H9 (cell line): ENCODE results near the gene KLRC4. TPM values are rescaled to one million over a fixed set of nuclear protein-coding genes. Genes with fewer than 3 reads are reported as not detected.
"Not testable (repeated sequence)": the region's sequence is repeated elsewhere in the genome, so short reads cannot be mapped to it uniquely, and the experiment has no call there.

Experiments
- DNase-seq: peaks from one replicate; pipeline ENCODE4 v3.0.0-alpha.2; 2017
- H2AFZ ChIP-seq: one replicate; pipeline ENCODE4 v1.6.1; 2013; ENCODE audit warnings: mild to moderate bottlenecking, low read length, control low read depth, moderate library complexity
- H2AK5ac ChIP-seq: 2 replicates; pipeline ENCODE4 v1.6.1; 2013; ENCODE audit warnings: low read length, control low read depth, mixed read lengths; ENCODE audit not compliant: insufficient read length
- H2BK120ac ChIP-seq: one replicate; pipeline ENCODE4 v1.6.1; 2013; ENCODE audit warnings: low read depth, mild to moderate bottlenecking, low read length, control low read depth, inconsistent platforms; ENCODE audit not compliant: poor library complexity, severe bottlenecking
- H2BK12ac ChIP-seq: 2 replicates; pipeline ENCODE4 v1.6.1; 2013; ENCODE audit warnings: low read length, control low read depth, mixed read lengths, low read depth; ENCODE audit not compliant: insufficient read length
- H2BK15ac ChIP-seq: 2 replicates; pipeline ENCODE4 v1.6.1; 2013; ENCODE audit warnings: low read depth, low read length, control low read depth
- H2BK20ac ChIP-seq: one replicate; pipeline ENCODE4 v1.6.1; 2013; ENCODE audit warnings: low read depth, mild to moderate bottlenecking, low read length, control low read depth, inconsistent platforms; ENCODE audit not compliant: poor library complexity, severe bottlenecking
- H2BK5ac ChIP-seq: 2 replicates; pipeline ENCODE4 v1.6.1; 2013; ENCODE audit warnings: low read length, control low read depth, mixed read lengths; ENCODE audit not compliant: insufficient read length
- H3K14ac ChIP-seq: 2 replicates; pipeline ENCODE4 v1.6.1; 2013; ENCODE audit warnings: low read length, control low read depth; ENCODE audit not compliant: insufficient read depth
- H3K18ac ChIP-seq: 2 replicates; pipeline ENCODE4 v1.6.1; 2013; ENCODE audit warnings: low read depth, mild to moderate bottlenecking, mixed read lengths, low read length, control low read depth; ENCODE audit not compliant: insufficient read length
- H3K23ac ChIP-seq: 2 replicates; pipeline ENCODE4 v1.6.1; 2013; ENCODE audit warnings: low read length, control low read depth, mixed read lengths, low read depth; ENCODE audit not compliant: insufficient read length
- H3K23me2 ChIP-seq: 2 replicates; pipeline ENCODE4 v1.6.1; 2013; ENCODE audit warnings: low read depth, mild to moderate bottlenecking, mixed read lengths, low read length, control low read depth; ENCODE audit not compliant: insufficient read length, poor library complexity, severe bottlenecking
- H3K27ac ChIP-seq: 2 replicates; pipeline ENCODE4 v1.5.1; 2013; ENCODE audit warnings: low read length, control low read depth, mixed read lengths, low read depth; ENCODE audit not compliant: insufficient read length
- H3K27me3 ChIP-seq: 2 replicates; pipeline ENCODE4 v1.6.1; 2013; ENCODE audit warnings: low read length, control low read depth, inconsistent platforms; ENCODE audit not compliant: insufficient read depth
- H3K4ac ChIP-seq: 2 replicates; pipeline ENCODE4 v1.6.1; 2013; ENCODE audit warnings: low read depth, mild to moderate bottlenecking, control low read depth, inconsistent platforms, low read length, moderate library complexity
- H3K4me1 ChIP-seq: 2 replicates; pipeline ENCODE4 v1.6.1; 2013; ENCODE audit warnings: low read length, control low read depth, inconsistent platforms; ENCODE audit not compliant: insufficient read depth
- H3K4me2 ChIP-seq: 2 replicates; pipeline ENCODE4 v1.6.1; 2013; ENCODE audit warnings: low read length, control low read depth, mixed read lengths; ENCODE audit not compliant: insufficient read length, insufficient read depth
- H3K56ac ChIP-seq: 2 replicates; pipeline ENCODE4 v1.6.1; 2013; ENCODE audit warnings: low read depth, mild to moderate bottlenecking, mixed read lengths, low read length, control low read depth; ENCODE audit not compliant: insufficient read length
- H3K79me1 ChIP-seq: 2 replicates; pipeline ENCODE4 v1.6.1; 2013; ENCODE audit warnings: low read depth, mild to moderate bottlenecking, moderate library complexity, low read length, control low read depth, inconsistent platforms; ENCODE audit not compliant: insufficient read depth, poor library complexity, severe bottlenecking
- H3K79me2 ChIP-seq: 2 replicates; pipeline ENCODE4 v1.6.1; 2013; ENCODE audit warnings: low read length, control low read depth, inconsistent platforms; ENCODE audit not compliant: insufficient read depth
- H3K9ac ChIP-seq: 2 replicates; pipeline ENCODE4 v1.6.1; 2013; ENCODE audit warnings: low read length, control low read depth, mixed read lengths; ENCODE audit not compliant: insufficient read length; ENCODE audit errors: extremely low read depth
- H3K9me3 ChIP-seq: one replicate; pipeline ENCODE4 v1.6.1; 2013; ENCODE audit warnings: low read depth, low read length, inconsistent platforms; ENCODE audit not compliant: control insufficient read depth
- H3T11ph ChIP-seq: one replicate; pipeline ENCODE4 v1.6.1; 2013; ENCODE audit warnings: mild to moderate bottlenecking, low read length, control low read depth, inconsistent platforms
- H4K20me1 ChIP-seq: one replicate; pipeline ENCODE4 v1.6.1; 2013; ENCODE audit not compliant: control insufficient read depth, insufficient read length, insufficient read depth
- H4K5ac ChIP-seq: 2 replicates; pipeline ENCODE4 v1.6.1; 2013; ENCODE audit warnings: low read depth, mild to moderate bottlenecking, mixed read lengths, low read length, control low read depth; ENCODE audit not compliant: insufficient read length
- H4K8ac ChIP-seq: replicated peaks from 2 replicates; pipeline ENCODE4 v1.6.1; 2013; ENCODE audit warnings: low read length, control low read depth, mixed read lengths, low read depth; ENCODE audit not compliant: insufficient read length
- H4K91ac ChIP-seq: 2 replicates; pipeline ENCODE4 v1.6.1; 2013; ENCODE audit warnings: low read depth, mild to moderate bottlenecking, moderate library complexity, mixed read lengths, low read length, control low read depth; ENCODE audit not compliant: insufficient read length
- H3K27ac Mint-ChIP-seq, 3 experiments: 2 replicates in 2 of 3; 3 replicates in 1 of 3; pipeline ENCODE4 v1.8.0; 2020 to 2021; ENCODE audit warnings: mixed read lengths in 3 of 3, mild to moderate bottlenecking in 1 of 3, moderate library complexity in 1 of 3
- H3K27me3 Mint-ChIP-seq: 2 replicates; pipeline ENCODE4 v1.8.0; 2021; ENCODE audit warnings: low read depth, mild to moderate bottlenecking, moderate library complexity, mixed read lengths
- H3K36me3 Mint-ChIP-seq, 3 experiments: 2 replicates in 2 of 3; 3 replicates in 1 of 3; pipeline ENCODE4 v1.8.0; 2020 to 2021; ENCODE audit warnings: low read depth in 3 of 3, mixed read lengths in 3 of 3; ENCODE audit not compliant: insufficient read depth in 1 of 3
- H3K4me1 Mint-ChIP-seq, 2 experiments: 2 replicates each; pipeline ENCODE4 v1.8.0; 2020; ENCODE audit warnings: mixed read lengths in 2 of 2
- H3K4me3 Mint-ChIP-seq, 2 experiments: 2 replicates in 1 of 2; 3 replicates in 1 of 2; pipeline ENCODE4 v1.8.0; 2020 to 2021; ENCODE audit warnings: mild to moderate bottlenecking in 2 of 2, mixed read lengths in 2 of 2, moderate library complexity in 1 of 2
- H3K9me3 Mint-ChIP-seq, 2 experiments: 2 replicates in 1 of 2; 3 replicates in 1 of 2; pipeline ENCODE4 v1.8.0; 2020; ENCODE audit warnings: mild to moderate bottlenecking in 2 of 2, mixed read lengths in 2 of 2, moderate library complexity in 1 of 2
- WGBS: extraction: QIAGEN DNeasy Blood & Tissue Kit; methylation state at CpG from one replicate; pipeline ENCODE4 v1.1.7; 2013; ENCODE audit warnings: missing lambda C conversion rate, low lambda C conversion rate, mixed read lengths; ENCODE audit not compliant: insufficient read length; ENCODE audit errors: extremely low coverage; 5-methylcytosine and 5-hydroxymethylcytosine counted together
- total RNA-seq: library from RNA; stranded (reverse); gene quantifications from 2 replicates; pipeline ENCODE4 v1.2.1, GENCODE V29; 2021
- TF ChIP-seq, protein P1 (sequence below): fragments of 200-600 bp; sonication (generic); conservative IDR thresholded peaks from 3 replicates; pipeline ENCODE4 v1.8.0; 2021; ENCODE audit warnings: antibody characterized with exemption, mild to moderate bottlenecking

The KLRC4 gene
- total RNA-seq, 1 experiment from 2014 or later: not detected

DNA sequence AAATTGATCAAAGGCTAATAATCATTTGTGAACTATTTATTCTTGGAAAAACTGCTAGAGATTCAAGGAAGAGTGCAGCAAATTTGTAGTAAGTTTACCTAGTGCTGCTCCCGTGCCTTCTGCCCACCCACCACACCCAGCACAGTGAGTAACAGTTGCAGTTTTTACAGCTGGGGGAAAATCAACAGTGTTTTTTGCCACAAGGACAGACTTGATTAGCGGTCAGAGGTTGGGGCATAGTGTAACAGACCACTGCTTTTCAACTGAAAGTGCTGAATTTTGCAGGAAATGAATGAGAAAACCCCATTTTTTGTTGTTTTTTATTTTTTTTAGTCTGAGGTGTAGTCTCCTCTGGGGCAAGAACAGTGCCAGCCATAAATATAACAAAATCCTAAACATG, 12.3 kb downstream of the KLRC4 start:
- Histone ChIP-seq H3K9ac (no peak overlapping the region), H4K8ac (no peak overlapping the region), H3K14ac (no peak overlapping the region), H2BK12ac (no peak overlapping the region), H3K4me2 (no peak overlapping the region), H3K27ac (no peak overlapping the region), H2BK120ac (no peak overlapping the region), H2AFZ (no peak overlapping the region), H2AK5ac (no peak overlapping the region), H4K20me1 (no peaks in the 10 kb centered on the region), H4K91ac (no peak overlapping the region), H3K79me1 (no peaks in the 10 kb centered on the region), H2BK5ac (no peak overlapping the region), H2BK20ac (no peak overlapping the region), H3K56ac (no peak overlapping the region), H3K18ac (no peak overlapping the region), H3K9me3 (no peaks in the 10 kb centered on the region), H3K79me2 (no peaks in the 10 kb centered on the region), H3K4ac (no peak overlapping the region), H3K27me3 (no peaks in the 10 kb centered on the region), H2BK15ac (no peak overlapping the region), H3T11ph (no peak overlapping the region), H4K5ac (no peak overlapping the region), H3K23ac (no peak overlapping the region), H3K4me1 (no peaks in the 10 kb centered on the region; the same call in 1 of the 2 replicates), H3K23me2 (no peaks in the 10 kb centered on the region)
- no peaks in the 10 kb centered on the region for H3K36me3 Mint-ChIP-seq
- no peaks in the 10 kb centered on the region for H3K9me3 Mint-ChIP-seq
- H3K4me1 Mint-ChIP-seq: peaks cover 4% of the 10 kb centered on the region in 2 experiments; a peak in 3 of 4 replicates
- TF ChIP-seq, protein P1, sequence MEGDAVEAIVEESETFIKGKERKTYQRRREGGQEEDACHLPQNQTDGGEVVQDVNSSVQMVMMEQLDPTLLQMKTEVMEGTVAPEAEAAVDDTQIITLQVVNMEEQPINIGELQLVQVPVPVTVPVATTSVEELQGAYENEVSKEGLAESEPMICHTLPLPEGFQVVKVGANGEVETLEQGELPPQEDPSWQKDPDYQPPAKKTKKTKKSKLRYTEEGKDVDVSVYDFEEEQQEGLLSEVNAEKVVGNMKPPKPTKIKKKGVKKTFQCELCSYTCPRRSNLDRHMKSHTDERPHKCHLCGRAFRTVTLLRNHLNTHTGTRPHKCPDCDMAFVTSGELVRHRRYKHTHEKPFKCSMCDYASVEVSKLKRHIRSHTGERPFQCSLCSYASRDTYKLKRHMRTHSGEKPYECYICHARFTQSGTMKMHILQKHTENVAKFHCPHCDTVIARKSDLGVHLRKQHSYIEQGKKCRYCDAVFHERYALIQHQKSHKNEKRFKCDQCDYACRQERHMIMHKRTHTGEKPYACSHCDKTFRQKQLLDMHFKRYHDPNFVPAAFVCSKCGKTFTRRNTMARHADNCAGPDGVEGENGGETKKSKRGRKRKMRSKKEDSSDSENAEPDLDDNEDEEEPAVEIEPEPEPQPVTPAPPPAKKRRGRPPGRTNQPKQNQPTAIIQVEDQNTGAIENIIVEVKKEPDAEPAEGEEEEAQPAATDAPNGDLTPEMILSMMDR: no peak
- no peaks in the 10 kb centered on the region for H3K27me3 Mint-ChIP-seq
- no CpG with 5 or more reads among the region's 2 CpGs for WGBS
- DNase-seq: no peak
- no peak overlapping the region for H3K4me3 Mint-ChIP-seq
- H3K27ac Mint-ChIP-seq: no peak overlapping the region

DNA sequence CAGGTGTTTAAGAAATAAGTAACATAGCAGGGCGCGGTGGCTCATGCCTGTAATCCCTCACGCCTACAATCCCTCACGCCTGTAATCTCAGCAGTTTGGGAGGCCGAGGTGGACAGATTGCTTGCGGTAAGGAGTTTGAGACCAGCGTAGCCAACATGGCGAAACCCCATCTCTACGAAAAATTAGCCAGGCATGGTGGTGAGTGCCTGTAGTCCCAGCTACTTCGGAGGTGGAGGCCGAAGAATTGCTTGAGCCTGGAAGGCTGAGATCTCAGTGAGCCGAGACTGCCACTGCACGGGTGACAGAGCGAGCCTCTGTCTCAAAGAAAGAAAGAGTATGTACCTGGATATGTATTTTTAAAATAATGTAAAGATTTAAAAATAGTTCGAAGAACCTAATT, 13.4 kb downstream of the KLRC4 start:
- H3K4me1 Mint-ChIP-seq, H2BK5ac ChIP-seq: not testable (repeated sequence)
- 100% methylated on average over 1 of the region's 15 CpGs for WGBS

More for the DNA sequence above, 13.4 kb downstream of the KLRC4 start:
- not testable (repeated sequence) for H4K91ac ChIP-seq, H2BK12ac ChIP-seq, H3K36me3 Mint-ChIP-seq, H3K27me3 ChIP-seq, H2BK15ac ChIP-seq, H3K18ac ChIP-seq, H4K5ac ChIP-seq, H3K9me3 ChIP-seq, H3K9ac ChIP-seq, H4K20me1 ChIP-seq, H3K27me3 Mint-ChIP-seq, H2AFZ ChIP-seq, H3K79me1 ChIP-seq, H3T11ph ChIP-seq, H3K4me3 Mint-ChIP-seq, H3K14ac ChIP-seq, H3K9me3 Mint-ChIP-seq, H3K23ac ChIP-seq, H3K4ac ChIP-seq, DNase-seq, H3K23me2 ChIP-seq, H3K4me2 ChIP-seq, H4K8ac ChIP-seq, H2AK5ac ChIP-seq, H3K27ac ChIP-seq, H2BK120ac ChIP-seq, H3K27ac Mint-ChIP-seq, H3K79me2 ChIP-seq, H3K56ac ChIP-seq, H2BK20ac ChIP-seq, H3K4me1 ChIP-seq
